PC-3 (cell line): Measurements from ENCODE around the gene HEATR3.

Experiments
- CTCF ChIP-seq: fragments of 300-600 bp; sonication (generic); conservative IDR thresholded peaks from 2 replicates; pipeline ENCODE4 v1.5.1; 2017; ENCODE audit warnings: antibody characterized with exemption, low read depth, mild to moderate bottlenecking, low read length
- EZH2phosphoT487 ChIP-seq: fragments of 300-600 bp; sonication (generic); IDR thresholded peaks from 2 replicates; pipeline ENCODE4 v1.6.1; 2018; ENCODE audit warnings: mild to moderate bottlenecking, antibody characterized with exemption, low read length, borderline replicate concordance

- TF ChIP-seq CTCF (no peak), EZH2phosphoT487 (no peak)
Measured at GRCh38 chr16:50151756-50152155, 86.0 kb downstream of the HEATR3 start.
